Panc1 (cell line): ENCODE data around the gene ADAMTS1. TPM values are rescaled to one million over a fixed set of nuclear protein-coding genes. Genes with fewer than 3 reads are reported as not detected.

Experiments
- ATAC-seq: fragments of 200-7000 bp; cut with Tn5 transposase; 2 replicates; pipeline ENCODE4 v1.9.1; 2020; ENCODE audit warnings: mild to moderate bottlenecking, moderate library complexity
- BruUV-seq: library from RNA; stranded (reverse); fragments of 400-500 nt; replicated peaks from 2 replicates; lab custom pipeline; 2021; lab: Mats Ljungman, UMichigan
- CTCF ChIA-PET: fragments of 300-600 bp; sonication (Branson Sonifier 250); formaldehyde crosslinking; loops from one replicate; lab custom pipeline; 2022; ENCODE audit warnings: antibody characterized with exemption; lab: Charles Lee
- POLR2A ChIA-PET: fragments of 300-600 bp; sonication (Branson Sonifier 250); formaldehyde crosslinking; loops from one replicate; lab custom pipeline; 2022; ENCODE audit warnings: antibody characterized with exemption; lab: Charles Lee
- DNase-seq: peaks from one replicate; pipeline ENCODE4 v3.0.0-alpha.2; 2010; ENCODE audit warnings: low read depth, low spot score
- H3K27ac ChIP-seq: 2 replicates; pipeline ENCODE4 v1.5.1; 2011; ENCODE audit warnings: mild to moderate bottlenecking, low read length, inconsistent platforms
- H3K27me3 ChIP-seq: fragments of 200-500 bp; sonication (Bioruptor generic); 2 replicates; pipeline ENCODE4 v1.6.0; 2014; ENCODE audit warnings: low read length, inconsistent platforms; ENCODE audit not compliant: control insufficient read depth, insufficient read depth
- H3K36me3 ChIP-seq: fragments of 200-500 bp; sonication (Bioruptor generic); 2 replicates; pipeline ENCODE4 v1.5.1; 2014; ENCODE audit warnings: inconsistent platforms, mild to moderate bottlenecking, low read length, moderate library complexity; ENCODE audit not compliant: control insufficient read depth, insufficient read depth
- H3K4me1 ChIP-seq: 2 replicates; pipeline ENCODE4 v1.5.1; 2011; ENCODE audit warnings: inconsistent platforms, mild to moderate bottlenecking, low read length, moderate library complexity; ENCODE audit not compliant: control insufficient read depth, insufficient read depth
- H3K4me3 ChIP-seq, 2 experiments: 2 replicates each; pipeline ENCODE4 v1.5.1; 2011 to 2012; ENCODE audit warnings: low read depth in 2 of 2, low read length in 2 of 2, mild to moderate bottlenecking in 2 of 2, inconsistent platforms in 1 of 2, moderate library complexity in 1 of 2
- H3K9me3 ChIP-seq: fragments of 200-500 bp; sonication (Bioruptor generic); 2 replicates; pipeline ENCODE4 v1.5.1; 2014; ENCODE audit warnings: low read depth, mild to moderate bottlenecking, inconsistent platforms, low read length, moderate library complexity; ENCODE audit not compliant: control insufficient read depth, insufficient read depth
- POLR2AphosphoS5 ChIP-seq: IDR thresholded peaks from 2 replicates; pipeline ENCODE4 v1.6.1; 2012; ENCODE audit warnings: mild to moderate bottlenecking, low read depth, low read length, moderate library complexity
- SIN3A ChIP-seq: IDR thresholded peaks from 2 replicates; pipeline ENCODE4 v1.6.1; 2012; ENCODE audit warnings: low read depth, mild to moderate bottlenecking, low read length, moderate library complexity, borderline replicate concordance; ENCODE audit not compliant: insufficient read depth
- TCF7L2 ChIP-seq: IDR thresholded peaks from 2 replicates; pipeline ENCODE4 v1.6.1; 2011; ENCODE audit warnings: mild to moderate bottlenecking, low read depth, low read length, inconsistent platforms
- in situ Hi-C: cut with HindIII; loops from 2 replicates; pipeline ENCODE4 v1.10.0; 2016; ENCODE audit warnings: low sequenced_read_pairs, low pct_unique_long_range_greater_than_20kb
- intact Hi-C: fragments of 100-400 bp; cut with micrococcal nuclease; formaldehyde crosslinking; loops from one replicate; pipeline ENCODE4 v1.10.0; 2022; ENCODE audit not compliant: unreplicated experiment
- total RNA-seq: library from RNA; stranded (reverse); gene quantifications from one replicate; pipeline ENCODE4 v1.2.1, GENCODE V29; 2021; ENCODE audit not compliant: unreplicated experiment
- TF ChIP-seq, protein P1 (sequence below): fragments of 450-650 bp; IDR thresholded peaks from 2 replicates; pipeline ENCODE4 v1.5.1; 2017; ENCODE audit warnings: mild to moderate bottlenecking
- TF ChIP-seq, protein P2 (sequence below), 2 experiments: IDR thresholded peaks; 2 replicates each; pipeline ENCODE4 v1.6.1; 2011 to 2012; ENCODE audit warnings: low read depth in 2 of 2, control low read depth in 1 of 2, low read length in 1 of 2, mild to moderate bottlenecking in 1 of 2, moderate library complexity in 1 of 2; ENCODE audit not compliant: insufficient read depth in 1 of 2

Gene ADAMTS1
- total RNA-seq, 1 experiment from 2014 or later = 3.3 TPM

DNA sequence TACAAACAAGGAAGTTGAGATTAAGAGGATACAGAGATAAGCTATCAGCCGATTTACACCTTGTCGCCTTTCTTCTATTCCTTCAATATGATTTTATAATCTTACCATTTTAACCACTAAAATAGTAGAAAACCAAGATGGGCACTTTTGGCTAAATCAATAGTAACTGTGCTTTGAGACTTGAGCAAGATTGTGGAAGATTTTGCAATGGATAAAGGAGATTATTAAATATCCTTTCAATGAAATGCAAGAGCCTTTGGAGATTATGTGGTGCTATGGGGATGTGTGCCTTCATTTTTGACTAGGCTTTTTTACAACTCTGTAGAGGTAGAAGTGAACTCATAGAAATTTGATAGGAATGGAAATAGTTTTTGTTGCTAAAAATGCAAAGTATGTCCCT lies 33.7 kb downstream of the ADAMTS1 start:
- H3K9me3 ChIP-seq = no peaks in the 10 kb centered on the region
- BruUV-seq = no TSS peak
- H3K4me1 ChIP-seq = no peaks in the 10 kb centered on the region
- DNase-seq (no peak), ATAC-seq (no peak)
- no peaks in the 10 kb centered on the region for H3K27me3 ChIP-seq
- H3K27ac ChIP-seq = no peak overlapping the region
- intact Hi-C loops = no loop called here
- TF ChIP-seq POLR2AphosphoS5 (no peak), TCF7L2 (no peak), SIN3A (no peak)
- TF ChIP-seq, protein P1, sequence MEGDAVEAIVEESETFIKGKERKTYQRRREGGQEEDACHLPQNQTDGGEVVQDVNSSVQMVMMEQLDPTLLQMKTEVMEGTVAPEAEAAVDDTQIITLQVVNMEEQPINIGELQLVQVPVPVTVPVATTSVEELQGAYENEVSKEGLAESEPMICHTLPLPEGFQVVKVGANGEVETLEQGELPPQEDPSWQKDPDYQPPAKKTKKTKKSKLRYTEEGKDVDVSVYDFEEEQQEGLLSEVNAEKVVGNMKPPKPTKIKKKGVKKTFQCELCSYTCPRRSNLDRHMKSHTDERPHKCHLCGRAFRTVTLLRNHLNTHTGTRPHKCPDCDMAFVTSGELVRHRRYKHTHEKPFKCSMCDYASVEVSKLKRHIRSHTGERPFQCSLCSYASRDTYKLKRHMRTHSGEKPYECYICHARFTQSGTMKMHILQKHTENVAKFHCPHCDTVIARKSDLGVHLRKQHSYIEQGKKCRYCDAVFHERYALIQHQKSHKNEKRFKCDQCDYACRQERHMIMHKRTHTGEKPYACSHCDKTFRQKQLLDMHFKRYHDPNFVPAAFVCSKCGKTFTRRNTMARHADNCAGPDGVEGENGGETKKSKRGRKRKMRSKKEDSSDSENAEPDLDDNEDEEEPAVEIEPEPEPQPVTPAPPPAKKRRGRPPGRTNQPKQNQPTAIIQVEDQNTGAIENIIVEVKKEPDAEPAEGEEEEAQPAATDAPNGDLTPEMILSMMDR = no peak
- TF ChIP-seq, protein P2, sequence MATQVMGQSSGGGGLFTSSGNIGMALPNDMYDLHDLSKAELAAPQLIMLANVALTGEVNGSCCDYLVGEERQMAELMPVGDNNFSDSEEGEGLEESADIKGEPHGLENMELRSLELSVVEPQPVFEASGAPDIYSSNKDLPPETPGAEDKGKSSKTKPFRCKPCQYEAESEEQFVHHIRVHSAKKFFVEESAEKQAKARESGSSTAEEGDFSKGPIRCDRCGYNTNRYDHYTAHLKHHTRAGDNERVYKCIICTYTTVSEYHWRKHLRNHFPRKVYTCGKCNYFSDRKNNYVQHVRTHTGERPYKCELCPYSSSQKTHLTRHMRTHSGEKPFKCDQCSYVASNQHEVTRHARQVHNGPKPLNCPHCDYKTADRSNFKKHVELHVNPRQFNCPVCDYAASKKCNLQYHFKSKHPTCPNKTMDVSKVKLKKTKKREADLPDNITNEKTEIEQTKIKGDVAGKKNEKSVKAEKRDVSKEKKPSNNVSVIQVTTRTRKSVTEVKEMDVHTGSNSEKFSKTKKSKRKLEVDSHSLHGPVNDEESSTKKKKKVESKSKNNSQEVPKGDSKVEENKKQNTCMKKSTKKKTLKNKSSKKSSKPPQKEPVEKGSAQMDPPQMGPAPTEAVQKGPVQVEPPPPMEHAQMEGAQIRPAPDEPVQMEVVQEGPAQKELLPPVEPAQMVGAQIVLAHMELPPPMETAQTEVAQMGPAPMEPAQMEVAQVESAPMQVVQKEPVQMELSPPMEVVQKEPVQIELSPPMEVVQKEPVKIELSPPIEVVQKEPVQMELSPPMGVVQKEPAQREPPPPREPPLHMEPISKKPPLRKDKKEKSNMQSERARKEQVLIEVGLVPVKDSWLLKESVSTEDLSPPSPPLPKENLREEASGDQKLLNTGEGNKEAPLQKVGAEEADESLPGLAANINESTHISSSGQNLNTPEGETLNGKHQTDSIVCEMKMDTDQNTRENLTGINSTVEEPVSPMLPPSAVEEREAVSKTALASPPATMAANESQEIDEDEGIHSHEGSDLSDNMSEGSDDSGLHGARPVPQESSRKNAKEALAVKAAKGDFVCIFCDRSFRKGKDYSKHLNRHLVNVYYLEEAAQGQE (IDR thresholded peaks at IDR 0.05; ENCODE audit: insufficient read depth in 1 of 2, low read depth in 2 of 2, low read length in 1 of 2) = no peak
- in situ Hi-C loops = no loop called here
- no peak overlapping the region for H3K4me3 ChIP-seq
- ChIA-PET POLR2A (no interaction called here), CTCF (no interaction called here)
- no peaks in the 10 kb centered on the region for H3K36me3 ChIP-seq

DNA sequence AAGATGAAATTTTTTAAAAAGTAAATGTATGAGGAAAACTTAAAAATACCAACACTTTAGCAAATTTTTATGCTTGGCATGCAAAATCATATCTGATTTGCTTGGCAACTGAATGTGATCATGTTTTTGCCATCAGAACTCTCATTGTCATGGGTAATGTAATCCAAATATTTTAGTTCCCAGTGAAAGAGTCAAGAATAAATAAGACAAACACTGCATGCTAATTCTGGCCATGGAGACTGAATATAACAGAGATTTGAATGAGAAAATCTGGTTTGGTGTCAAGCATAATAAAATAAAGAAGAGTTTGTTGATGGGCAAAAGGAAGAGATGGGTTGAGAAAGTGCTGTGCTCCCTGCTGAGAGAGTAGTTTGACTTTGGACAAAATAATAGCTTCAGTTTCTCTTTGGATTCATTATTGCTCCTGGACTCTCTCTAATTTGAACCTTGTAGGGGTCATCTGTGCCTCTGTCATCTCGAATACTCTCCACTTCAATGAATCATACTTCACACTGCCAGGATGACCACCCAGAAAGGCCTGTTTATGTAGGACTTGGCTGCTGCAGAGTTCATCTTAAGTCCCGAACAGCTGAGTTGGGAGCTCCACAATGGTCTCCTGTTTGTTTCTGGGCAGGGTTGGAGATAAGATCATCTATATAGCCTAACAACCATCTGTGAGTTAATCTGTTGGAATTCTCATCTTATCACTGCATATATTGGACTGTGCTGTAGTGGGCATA lies 34.4 kb downstream of the ADAMTS1 start:
- BruUV-seq = no TSS peak
- TF ChIP-seq TCF7L2 (no peak), POLR2AphosphoS5 (no peak), SIN3A (no peak)
- TF ChIP-seq, protein P2 (IDR thresholded peaks at IDR 0.05; ENCODE audit: insufficient read depth in 1 of 2, low read depth in 2 of 2, low read length in 1 of 2) = no peak
- TF ChIP-seq, protein P1 = no peak
- ChIA-PET CTCF (no interaction called here), POLR2A (no interaction called here)
- intact Hi-C loops (no loop called here), in situ Hi-C loops (no loop called here)
- Histone ChIP-seq H3K36me3 (no peaks in the 10 kb centered on the region), H3K4me1 (no peaks in the 10 kb centered on the region), H3K27me3 (no peaks in the 10 kb centered on the region), H3K4me3 (no peak overlapping the region), H3K27ac (no peak overlapping the region), H3K9me3 (no peaks in the 10 kb centered on the region)
- no peak for DNase-seq
- ATAC-seq = no peak
